Stimulated activated CD8-positive, alpha-beta memory T cell treated with anti-CD3 and anti-CD28 coated beads, Interleukin-7, amount 100 ng/mL, for 4 hours (primary cell): Measurements from ENCODE around the gene MUC15.
"Not testable (repeated sequence)": the region's sequence is repeated elsewhere in the genome, so short reads cannot be mapped to it uniquely, and the experiment has no call there.

Experiments
- DNase-seq, 2 donors: peaks; one replicate each; pipeline ENCODE4 v3.0.0-alpha.2; 2020; ENCODE audit warnings: low read depth in 2 of 2

The MUC15 gene, protein sequence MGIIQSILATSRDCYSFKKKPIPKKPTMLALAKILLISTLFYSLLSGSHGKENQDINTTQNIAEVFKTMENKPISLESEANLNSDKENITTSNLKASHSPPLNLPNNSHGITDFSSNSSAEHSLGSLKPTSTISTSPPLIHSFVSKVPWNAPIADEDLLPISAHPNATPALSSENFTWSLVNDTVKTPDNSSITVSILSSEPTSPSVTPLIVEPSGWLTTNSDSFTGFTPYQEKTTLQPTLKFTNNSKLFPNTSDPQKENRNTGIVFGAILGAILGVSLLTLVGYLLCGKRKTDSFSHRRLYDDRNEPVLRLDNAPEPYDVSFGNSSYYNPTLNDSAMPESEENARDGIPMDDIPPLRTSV

DNA sequence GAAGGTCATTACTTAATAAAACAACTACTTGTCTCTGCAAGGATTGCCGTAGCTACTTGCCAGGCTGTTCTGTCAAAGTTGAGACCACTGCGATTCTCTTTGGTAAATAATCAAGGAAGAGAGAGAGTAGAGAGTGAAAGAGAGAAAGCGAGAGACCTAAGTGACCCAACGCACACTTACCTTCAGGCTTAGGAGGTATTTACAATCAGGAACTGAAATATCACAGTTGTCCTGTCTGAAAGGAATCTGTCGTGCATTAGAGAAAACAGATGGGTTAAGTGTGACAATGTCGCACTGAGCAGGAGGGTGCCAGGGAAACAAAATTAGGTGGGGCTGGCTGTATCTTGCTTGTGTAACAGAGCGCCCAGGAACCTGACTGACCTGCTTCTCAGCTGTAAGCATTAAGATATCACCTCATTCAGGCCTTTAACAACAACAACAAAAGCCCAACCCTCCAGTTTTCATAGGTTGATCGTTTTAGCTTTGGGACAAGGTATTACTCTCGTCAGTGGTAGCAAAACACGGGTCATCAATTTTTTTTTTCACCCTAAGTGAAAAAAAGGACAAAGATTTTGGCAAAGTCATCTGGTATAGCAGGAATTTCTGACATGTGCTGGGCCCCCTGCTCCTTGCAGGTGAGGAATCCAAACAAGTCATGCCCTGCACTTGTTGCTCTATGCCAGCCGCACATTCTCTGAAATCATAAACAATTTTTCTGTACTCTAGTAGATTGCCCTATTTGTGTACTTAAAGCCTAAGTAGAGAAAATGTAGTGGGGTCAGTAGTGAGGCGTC, at the start of gene MUC15:
Gene MUC15 (minus strand): TSS at position 403 of the 794 bp plus-strand sequence. CDS start 5,169 bp downstream, outside the sequence.
- DNase-seq = no peak

DNA sequence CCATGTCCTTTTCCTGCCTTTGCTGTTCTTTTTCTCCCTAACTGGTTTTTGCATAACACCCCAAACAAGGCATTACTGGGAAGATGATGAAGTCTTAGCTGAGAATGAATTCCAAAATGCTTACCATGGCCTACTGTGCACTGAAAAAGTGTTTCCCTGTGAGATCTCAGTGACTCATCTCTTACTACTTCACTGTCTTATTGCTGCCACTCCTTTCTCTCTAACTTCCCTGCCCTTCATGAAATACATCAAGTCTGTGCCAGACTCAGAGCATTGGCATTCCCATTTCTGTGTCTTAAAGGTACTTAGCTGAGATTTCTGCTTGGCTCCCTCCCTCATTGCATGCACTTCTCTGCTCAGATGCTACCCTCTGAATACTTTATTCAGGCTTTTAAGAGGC, 49.1 kb upstream of the MUC15 start:
- no peak for DNase-seq

DNA sequence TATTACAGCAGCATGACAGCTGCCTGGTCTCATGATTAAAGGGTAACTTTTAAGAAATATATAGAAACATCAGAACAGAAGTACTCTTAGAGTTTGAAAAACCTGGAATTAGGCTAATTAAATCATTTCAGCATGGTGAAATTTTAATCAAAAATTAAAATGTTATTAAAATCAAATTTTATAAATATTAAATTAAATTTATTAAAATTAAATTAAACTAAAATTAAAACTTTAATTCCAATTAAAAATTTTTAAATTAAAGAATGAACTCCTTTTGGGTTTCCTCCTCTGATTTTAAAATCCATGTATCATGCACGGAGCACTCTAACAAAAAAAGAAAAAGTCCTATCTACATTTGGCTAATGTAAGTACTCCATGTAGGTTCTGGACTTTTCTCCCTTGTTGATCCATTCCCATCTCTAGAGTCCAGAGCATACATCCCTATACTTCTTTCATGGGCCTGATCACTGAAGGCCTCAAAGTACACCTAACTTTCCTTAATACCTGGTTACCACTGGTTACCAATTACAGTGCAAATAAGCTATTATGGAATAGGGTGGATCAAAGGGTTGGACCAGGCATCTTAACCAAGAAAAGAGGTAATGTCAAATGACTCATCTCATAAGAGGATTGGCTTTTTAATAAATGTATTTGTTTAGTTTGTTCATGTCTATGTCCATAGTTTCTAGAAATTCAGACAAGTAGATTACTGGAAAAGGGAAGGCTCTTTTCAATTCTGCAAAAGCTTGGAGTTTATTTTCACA, 48.4 kb upstream of the MUC15 start:
- DNase-seq = no peak

DNA sequence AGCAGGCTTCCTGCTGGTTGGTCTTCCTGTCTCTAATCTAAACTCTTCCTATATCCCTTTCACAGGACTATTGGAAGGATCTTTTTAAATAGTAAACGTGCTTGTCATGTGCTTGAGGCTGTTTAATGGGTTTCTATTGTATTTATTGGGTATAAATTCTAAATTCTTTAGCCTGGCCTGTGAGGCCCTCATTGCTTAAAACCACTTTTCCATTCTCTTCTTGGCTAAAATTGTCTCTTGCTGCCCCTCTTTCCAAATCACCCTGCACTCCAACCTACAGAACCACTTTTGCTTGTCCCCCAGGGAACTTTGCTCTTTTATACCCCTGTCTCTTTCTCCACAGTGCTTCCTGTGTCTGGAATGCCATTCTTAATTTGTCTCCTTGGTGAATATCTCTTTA, 46.4 kb upstream of the MUC15 start:
- no peak for DNase-seq

DNA sequence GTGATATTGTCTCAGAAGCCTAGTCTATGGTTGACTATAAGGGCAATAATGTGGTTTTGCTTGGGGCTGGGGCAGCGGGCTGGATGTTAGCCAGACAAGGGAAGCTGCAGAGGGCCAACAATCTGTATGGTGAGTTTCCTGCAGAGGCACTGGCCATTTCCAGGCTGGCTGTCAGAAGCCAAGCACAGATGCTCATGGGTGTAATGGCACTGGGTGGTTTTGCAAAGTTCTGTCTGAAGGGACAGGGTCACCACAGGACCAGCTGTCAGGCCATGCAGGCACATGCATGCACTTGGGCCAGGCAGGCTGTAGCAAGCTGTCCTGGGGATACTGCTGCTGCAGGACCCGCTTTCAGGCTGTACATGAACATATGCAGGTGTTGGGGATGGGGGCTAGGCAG, 41.7 kb upstream of the MUC15 start:
- DNase-seq = no peak

DNA sequence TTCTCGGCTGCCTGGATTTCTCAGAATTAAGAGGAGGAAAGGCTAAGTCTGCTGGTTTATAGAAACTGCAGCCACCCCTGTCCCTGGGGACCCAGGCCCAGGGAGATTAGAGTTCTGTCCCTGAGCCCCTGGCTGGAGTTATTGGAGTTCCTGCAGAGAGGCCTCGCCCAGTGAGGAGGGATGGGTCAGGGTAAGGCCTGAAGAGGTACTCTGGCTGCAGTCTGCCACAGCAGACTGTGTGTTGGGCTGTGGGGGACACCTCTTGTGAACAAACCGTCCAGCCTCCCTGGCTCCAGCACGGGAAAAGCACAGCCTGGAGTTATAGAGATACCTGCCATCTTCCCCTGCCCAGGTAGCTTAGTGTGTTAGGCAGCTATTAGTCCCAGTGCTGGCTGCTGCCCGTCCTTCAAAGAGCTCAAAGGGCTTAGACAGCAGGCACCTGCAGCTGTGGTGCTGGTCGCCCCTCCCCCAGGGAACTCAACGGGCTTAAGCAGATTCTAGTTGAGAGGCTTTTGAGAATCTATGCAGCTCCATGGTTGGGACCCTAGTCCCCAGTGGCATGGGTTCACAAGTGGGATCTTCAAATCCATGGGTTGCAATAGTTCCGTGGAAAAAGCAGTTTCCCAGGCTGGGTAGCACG, 36.6 kb upstream of the MUC15 start:
- no peak for DNase-seq

DNA sequence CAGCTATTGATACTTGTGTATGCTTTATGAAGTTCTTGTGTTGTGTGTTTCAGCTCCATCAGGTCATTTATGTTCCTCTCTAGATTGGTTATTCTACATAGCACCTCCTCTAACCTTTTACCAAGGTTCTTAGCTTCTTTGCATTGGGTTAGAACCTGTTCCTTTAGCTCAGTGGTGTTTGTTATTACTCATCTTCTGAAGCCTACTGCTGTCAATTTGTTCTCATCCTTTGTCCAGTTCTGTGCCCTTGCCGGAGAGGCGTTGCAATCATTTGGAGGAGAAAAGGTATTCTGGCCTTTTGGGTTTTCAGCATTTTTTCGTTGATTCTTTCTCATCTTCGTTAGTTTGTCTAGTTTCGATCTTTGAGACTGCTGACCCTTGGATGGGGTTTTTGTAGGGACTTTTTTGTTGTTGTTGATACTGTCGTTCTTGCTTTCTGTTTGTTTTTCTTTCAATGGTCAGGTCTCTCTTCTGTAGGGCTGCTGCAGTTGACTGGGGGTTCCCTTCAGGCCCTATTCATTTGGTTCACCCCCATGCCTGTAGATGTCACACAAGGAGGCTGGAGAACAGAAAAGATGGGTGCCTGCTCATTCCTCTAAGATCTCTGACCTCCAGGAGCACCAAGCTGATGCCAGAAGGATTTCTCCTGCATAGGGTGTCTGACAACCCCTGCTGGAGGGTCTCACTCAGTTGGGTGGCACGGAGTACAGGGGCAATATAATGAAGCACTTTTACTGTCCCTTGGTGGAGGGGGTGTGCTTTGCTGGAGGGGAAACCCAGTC, 35.9 kb upstream of the MUC15 start:
- DNase-seq = no peak

DNA sequence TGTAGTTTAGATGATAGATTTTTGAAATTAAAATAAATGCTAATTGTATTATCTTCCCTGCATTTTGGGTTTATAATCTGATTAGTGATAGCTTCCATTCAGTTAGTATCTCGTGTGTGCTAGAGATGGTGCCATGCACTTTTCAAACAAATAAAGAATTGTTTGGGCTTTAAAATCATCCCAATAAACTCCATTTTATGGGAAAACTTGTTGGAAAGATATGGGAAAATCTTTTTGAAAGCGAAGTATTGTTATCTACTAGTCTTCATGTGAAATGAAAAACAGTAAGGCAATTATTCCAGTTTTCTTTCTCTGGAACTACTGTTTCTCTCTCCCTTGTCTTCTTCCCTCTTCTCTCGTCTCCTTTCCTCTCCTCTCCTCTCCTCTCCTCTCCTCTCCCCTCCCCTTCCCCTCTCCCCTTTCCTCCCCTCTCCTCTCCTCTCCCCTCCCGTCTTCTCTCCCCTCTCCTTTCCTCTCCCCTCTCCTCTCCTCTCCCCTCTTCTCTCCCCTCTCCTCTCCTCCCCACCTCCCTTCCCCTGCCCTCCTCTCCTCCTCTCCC, 27.9 kb upstream of the MUC15 start:
- no peak for DNase-seq

DNA sequence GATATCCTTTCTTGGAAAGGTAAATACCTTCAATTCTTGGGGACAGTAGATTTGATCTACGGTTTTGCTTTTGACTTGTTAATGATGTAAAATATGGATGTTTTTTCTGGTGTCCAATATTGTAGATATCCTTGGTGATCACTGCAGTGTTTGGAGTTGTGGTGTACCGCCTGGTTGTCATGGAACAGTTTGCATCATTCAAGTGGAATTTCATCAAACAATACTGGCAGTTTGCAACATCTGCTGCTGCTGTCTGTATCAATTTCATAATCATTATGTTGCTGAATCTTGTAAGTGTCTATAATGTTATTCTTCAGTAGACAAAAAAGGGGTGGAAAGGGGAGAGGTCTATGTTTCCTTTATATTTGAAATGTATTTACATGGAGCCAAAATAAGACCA, 27.4 kb upstream of the MUC15 start:
- no peak for DNase-seq

DNA sequence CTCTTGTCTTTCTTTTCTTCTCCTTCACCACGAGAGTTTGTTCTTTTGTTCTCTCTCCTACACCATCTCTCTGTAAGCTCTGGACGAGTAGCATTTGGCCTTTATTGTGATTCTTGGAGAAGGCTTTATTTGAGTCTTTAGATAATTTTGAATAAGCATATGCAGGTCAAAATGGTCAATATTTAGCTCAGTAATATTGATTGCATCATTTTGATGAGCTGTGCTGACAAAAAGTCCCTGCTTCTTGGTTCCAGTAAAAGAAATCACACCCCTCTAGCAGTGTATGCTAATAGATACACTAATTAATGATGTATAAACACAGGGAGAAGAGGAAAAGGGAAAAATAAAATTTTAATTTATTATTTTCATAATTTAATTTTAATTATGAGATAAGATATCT, 25.8 kb upstream of the MUC15 start:
- no peak for DNase-seq

DNA sequence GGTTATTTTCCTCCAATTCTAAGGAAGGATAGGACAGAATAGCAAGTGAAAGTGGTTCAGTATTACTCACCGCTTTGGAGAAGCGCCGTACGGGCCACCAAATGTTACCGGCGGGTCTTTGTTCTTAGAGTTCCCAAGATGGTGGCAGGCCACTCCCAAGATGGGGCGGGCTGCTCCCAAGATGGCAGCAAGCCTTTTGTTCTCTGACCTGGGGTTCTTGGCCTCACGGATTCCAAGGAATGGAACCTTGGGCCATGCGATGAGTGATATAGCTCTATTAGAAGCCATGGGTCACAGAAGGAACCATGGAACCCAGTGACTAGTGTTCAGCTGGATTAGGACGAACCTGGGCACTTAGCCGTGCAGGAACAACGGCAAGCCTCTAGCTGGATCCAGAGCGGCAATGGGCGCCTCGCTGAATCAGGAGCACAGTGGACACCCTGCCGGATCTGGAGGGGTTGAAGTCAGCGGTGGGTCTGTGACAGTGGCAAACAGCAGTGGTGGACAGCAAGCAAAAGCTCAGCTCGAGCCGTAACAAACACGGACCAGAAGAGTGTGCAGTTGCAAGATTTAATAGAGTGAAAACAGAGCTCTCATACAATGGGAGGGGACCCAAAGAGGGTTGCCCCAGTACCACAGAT, 25.1 kb upstream of the MUC15 start:
- DNase-seq = not testable (repeated sequence)

DNA sequence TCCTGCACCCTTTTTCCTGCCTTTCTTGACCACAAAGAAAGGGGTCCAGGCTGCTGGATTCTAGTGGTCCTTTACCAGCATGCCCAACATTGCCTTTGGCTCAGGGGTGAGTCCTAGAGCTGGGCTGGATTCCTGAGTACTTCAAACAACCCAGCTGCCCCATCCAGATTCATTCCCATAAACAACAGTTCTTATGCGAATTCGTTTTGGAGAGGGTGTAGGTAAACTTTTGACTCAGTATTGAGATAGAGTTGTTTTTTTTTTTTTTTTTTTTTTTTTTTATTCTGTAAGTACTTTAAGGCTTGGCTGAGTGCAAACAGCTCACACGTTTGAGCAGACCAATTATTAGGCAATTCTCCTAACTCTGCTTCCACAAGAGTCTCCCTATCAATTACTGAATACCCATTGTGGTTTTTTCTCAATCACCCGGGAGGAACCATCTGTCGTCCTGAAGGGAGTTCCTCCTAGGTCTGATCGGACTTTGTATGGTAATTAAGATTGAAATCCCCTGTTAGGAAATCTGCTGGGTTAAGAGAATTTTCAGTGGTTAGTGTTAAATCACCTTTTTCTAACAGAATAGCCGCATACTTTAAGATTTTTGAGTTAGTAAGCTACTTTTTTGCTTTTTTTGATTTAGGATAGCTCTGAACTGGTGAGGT, 23.3 kb upstream of the MUC15 start:
- not testable (repeated sequence) for DNase-seq

DNA sequence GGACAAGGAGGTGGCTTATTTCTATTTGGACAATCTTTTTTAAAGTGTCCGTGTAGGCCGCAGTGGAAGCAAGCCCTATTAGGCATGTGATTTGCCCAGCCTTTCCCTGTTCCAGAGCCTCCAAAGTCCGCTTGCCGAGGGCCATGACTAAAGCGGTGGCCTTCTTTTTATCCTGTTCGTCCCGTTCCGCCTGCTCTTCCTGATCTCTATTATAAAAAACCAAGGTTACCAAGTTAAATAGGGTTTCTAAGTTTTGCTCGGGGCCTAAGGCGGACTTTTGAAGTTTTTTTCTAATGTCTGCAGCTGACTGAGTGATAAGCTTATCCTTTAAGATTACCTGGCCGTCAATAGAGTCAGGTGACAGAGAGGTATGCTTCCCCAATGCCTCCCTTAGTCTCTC, 21.6 kb upstream of the MUC15 start:
- DNase-seq = no peak

DNA sequence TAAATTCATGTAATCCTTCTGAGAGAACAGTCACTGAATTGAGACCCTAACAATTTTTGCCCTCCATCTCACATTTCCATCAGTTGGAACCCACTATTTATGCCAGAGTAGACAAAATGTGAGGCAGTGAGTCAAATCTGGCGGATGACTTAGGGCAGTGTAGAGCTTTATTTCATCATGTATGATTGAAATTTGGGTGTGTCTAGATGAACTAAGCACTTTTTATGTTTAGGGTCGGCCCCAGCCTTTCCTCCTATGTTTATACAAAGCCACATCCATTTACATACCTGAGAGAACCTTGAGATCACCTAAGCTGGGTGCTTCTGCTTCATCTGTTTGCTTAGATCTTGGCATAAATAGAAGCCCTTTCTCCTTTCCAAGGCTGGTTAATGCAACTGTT, 15.0 kb upstream of the MUC15 start:
- DNase-seq = no peak

DNA sequence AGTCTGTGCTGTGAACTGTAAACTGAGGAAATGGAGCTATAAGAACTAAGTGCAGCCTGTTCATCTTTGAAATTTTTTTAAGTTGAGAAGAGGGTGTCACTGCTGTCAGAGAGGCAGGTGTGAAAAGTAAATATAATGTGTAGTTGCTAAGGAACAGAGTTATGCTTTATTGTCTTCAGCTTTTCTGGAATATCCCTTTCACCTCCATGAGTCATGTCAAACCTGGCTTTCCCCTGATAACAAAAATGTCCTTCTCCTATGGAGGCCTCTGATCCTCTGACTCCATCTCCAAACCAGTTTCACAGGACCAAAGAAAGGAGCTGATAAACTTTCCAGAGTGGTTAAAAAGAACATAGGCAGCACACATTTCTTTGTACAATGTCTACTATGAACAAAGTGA, 12.8 kb upstream of the MUC15 start:
- DNase-seq = no peak

DNA sequence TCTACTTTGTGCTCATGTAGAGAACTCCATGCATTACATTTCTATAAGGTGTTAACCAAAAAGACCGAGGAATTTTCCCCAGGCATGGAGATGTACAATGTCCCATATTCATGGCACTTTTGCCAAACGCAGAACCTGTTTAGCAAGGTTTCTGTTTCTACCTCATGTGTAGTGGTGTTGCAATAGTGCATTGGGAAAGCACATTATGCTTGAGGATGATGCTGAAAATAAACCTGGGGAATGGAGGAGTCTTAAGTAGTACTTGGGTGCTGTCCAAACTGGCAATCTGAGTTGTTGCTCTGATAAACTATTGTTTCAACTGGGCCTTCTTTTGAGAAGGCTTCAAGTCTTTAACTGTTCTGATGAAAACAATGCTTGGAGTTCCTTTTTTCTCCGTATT, 11.5 kb upstream of the MUC15 start:
- DNase-seq = no peak

DNA sequence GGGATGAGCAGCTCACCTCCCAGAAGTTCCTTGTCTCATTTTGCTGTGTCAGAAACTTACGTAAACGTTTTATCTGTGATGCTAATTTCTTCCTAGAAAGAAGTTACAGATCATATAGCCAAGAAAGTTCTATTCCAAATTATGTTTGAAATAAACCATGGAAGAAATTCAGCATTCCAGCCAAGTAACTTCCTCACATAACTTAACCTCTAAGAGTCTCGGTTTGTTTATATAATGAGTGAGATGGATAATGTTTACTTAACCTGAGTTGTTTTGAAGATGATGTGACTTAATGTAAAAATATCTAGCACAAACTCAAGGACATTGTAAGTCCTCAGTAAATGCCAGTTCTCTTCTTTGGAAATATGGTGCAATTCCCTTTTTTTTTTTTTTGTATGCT, 8.9 kb upstream of the MUC15 start:
- no peak for DNase-seq

DNA sequence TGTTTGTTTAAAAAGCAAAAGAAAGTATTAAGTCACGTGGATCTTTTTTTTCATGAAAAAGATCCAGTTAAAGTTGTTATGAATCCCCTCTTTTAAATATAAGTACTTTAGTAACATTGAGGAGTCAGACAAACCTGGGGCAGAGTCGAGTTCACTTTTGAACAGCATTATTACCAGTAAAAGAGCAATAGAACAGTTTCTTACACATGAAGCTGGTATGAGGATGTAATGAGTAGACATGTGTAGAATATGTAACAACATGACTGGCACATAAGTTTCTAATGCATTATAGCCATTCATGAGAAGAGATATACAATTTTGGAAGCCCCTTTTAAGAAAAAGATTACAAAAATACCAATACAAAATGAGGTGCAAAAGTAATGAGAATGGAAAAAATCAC, 7.6 kb upstream of the MUC15 start:
- no peak for DNase-seq

DNA sequence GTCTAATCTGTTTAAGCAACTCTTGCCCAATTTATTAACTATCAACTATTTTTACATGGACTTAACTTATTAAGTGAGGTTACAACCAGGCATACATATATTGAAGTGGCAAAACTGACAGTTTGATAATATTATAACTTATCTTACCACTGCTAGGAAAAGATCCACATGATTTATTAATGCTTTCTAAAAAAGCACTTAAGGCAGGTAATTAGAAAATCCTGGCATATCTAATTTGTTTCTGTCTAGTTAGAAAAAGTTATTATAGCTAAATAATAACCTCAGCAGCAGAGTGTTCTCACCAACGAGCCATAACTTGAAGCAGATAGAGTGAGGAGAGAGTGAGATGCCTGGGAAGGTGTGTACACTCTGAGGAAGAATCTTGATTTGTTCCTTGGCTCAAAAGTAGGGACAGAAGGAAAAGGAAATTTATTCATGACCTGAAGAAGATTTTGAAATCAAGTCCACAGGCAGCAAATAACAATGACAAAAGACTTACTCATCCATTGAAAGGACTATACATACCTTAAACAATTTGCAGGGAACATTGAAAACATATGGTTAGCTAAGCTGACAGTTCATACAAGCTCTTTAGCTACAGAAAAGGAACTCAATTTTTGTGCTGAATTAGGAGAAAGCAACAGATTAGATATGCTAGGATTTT, 7.1 kb upstream of the MUC15 start:
- DNase-seq = no peak
